Measurements from ENCODE around the gene LTBP2. TPM values are rescaled to one million over a fixed set of nuclear protein-coding genes. Genes with fewer than 3 reads are reported as not detected.

The LTBP2 gene
- total RNA-seq, 1 experiment from 2014 or later: 124 TPM

DNA sequence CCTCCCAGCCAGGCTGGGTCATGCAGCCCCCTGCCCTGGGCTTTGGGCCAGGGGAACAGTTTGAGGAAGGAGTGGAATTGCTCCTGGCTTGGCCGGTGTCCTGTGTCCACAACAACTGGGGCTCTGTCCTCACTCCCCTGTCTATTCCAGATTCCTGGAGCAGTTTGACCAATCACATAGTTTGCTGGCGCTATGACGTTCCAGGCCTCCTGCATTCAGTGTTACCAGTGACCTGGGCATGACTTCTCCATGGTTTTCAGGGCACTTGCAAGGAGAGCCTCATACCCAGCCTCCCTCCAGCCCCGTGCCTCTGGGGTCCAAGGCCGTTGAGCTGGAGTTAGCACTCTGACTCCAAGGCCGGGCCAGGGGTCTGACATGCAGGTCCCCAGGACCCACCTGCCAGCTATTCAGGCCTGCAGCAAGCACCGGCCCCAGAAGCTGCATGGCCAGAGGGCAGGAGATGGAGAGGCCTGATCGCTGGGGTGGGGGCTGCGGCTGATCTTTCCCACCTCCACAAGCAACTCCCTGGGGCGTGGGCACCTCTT, 84.2 kb downstream of the LTBP2 start:
- CTCF ChIA-PET: interaction anchor here (1.0 kb wide), 1 partner anchor 10 kb away, joined by 3 read pairs; no protein-coding TSS in a partner anchor

DNA sequence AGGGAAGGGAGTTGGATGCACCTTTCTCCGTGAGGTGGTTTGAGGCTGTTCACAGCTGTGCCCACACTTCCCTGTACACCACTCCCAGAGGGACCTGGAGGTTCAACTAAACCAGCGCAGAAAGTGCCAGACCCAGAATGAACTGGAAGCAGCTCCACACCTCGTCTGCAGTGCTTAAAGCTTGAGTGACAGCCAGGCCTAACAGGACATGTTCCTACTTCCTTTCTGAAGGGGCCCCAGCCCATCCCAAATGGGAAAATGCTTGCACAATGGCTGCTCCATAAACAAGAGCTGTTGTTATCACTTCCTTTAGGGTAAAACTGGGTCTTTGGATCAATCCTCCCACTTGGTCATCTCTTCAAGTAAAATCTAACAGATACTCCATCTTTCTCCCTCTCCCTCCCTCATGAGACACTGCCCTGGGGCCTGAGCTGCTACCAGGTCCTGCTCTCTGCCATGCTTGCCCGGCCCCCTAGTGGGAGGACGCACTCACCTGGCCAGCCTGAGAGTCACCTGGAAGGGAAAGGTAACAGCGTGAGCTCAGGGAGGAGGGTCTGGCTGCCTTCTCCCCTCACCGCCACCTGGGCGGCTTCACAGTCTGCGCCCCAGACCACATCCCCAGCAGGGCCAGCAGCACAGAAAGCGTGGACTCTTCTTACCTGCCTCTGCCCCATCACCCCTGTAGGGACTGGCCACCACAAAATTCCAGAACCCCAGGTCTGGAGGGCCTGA, 85.0 kb downstream of the LTBP2 start:
- no peaks in the 10 kb centered on the region for H3K9me2 ChIP-seq (ENCODE audit: insufficient read depth)
- ChIA-PET CTCF (interaction anchor here (1.0 kb wide), 1 partner anchor 11 kb away, joined by 3 read pairs; no protein-coding TSS in a partner anchor), POLR2A (ENCODE audit: unreplicated experiment) (interaction anchor here (0.6 kb wide), 1 partner anchor 33 kb away, joined by 24 read pairs; the partner anchor contains the start of gene ISCA2)
- no peak overlapping the region for H3K4me2 ChIP-seq
- no peak overlapping the region for H2AFZ ChIP-seq
- DNase-seq: peak in 1 of 2 experiments; percentile 41
- no peaks in the 10 kb centered on the region for H3K27me3 ChIP-seq (ENCODE audit: insufficient read depth, low read depth)
- intact Hi-C loops (cut with micrococcal nuclease; ENCODE audit: unreplicated experiment): no loop called here
- H4K20me1 ChIP-seq (ENCODE audit: insufficient read depth): no peaks in the 10 kb centered on the region
- TF ChIP-seq, protein P1, sequence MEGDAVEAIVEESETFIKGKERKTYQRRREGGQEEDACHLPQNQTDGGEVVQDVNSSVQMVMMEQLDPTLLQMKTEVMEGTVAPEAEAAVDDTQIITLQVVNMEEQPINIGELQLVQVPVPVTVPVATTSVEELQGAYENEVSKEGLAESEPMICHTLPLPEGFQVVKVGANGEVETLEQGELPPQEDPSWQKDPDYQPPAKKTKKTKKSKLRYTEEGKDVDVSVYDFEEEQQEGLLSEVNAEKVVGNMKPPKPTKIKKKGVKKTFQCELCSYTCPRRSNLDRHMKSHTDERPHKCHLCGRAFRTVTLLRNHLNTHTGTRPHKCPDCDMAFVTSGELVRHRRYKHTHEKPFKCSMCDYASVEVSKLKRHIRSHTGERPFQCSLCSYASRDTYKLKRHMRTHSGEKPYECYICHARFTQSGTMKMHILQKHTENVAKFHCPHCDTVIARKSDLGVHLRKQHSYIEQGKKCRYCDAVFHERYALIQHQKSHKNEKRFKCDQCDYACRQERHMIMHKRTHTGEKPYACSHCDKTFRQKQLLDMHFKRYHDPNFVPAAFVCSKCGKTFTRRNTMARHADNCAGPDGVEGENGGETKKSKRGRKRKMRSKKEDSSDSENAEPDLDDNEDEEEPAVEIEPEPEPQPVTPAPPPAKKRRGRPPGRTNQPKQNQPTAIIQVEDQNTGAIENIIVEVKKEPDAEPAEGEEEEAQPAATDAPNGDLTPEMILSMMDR (conservative IDR thresholded peaks at IDR 0.05): peak; percentile 41; the same call in 1 of the 2 replicates
- no peak for TF ChIP-seq EZH2 (IDR thresholded peaks at IDR 0.05; ENCODE audit: low read depth)
- H3K36me3 ChIP-seq (ENCODE audit: low read depth): 0 out of 2 replicates have a peak, but pooled peaks cover 6% of the 10 kb centered on the region
- no peak overlapping the region for H3K4me3 ChIP-seq
- no peaks in the 10 kb centered on the region for H3K79me2 ChIP-seq (ENCODE audit: low read depth)
- no peak overlapping the region for H3K27ac ChIP-seq
- no TSS peak for BruUV-seq (replicated peaks)
- no peaks in the 10 kb centered on the region for H3F3A ChIP-seq (ENCODE audit: insufficient read depth, low read depth)
- H3K9me3 ChIP-seq (ENCODE audit: insufficient read depth, low read depth): no peaks in the 10 kb centered on the region
- no peaks in the 10 kb centered on the region for H3K4me1 ChIP-seq (replicated peaks; ENCODE audit: insufficient read depth)

More for the DNA sequence above, 84.2 kb downstream of the LTBP2 start:
- H2AFZ ChIP-seq: no peak overlapping the region
- no TSS peak for BruUV-seq (replicated peaks)
- POLR2A ChIA-PET (ENCODE audit: unreplicated experiment): no interaction called here
- intact Hi-C loops (cut with micrococcal nuclease; ENCODE audit: unreplicated experiment): no loop called here
- H3K27me3 ChIP-seq (ENCODE audit: insufficient read depth, low read depth): no peaks in the 10 kb centered on the region
- H3K27ac ChIP-seq: no peak overlapping the region
- no peak overlapping the region for H3K4me3 ChIP-seq
- no peaks in the 10 kb centered on the region for H3K9me3 ChIP-seq (ENCODE audit: insufficient read depth, low read depth)
- no peaks in the 10 kb centered on the region for H3K79me2 ChIP-seq (ENCODE audit: low read depth)
- no peaks in the 10 kb centered on the region for H3F3A ChIP-seq (ENCODE audit: insufficient read depth, low read depth)
- H3K4me2 ChIP-seq: no peak overlapping the region
- DNase-seq: no peak
- no peaks in the 10 kb centered on the region for H3K36me3 ChIP-seq (ENCODE audit: low read depth)
- TF ChIP-seq EZH2 (IDR thresholded peaks at IDR 0.05; ENCODE audit: low read depth): no peak
- TF ChIP-seq, protein P1 (conservative IDR thresholded peaks at IDR 0.05): no peak
- H3K9me2 ChIP-seq (ENCODE audit: insufficient read depth): no peaks in the 10 kb centered on the region
- no peaks in the 10 kb centered on the region for H3K4me1 ChIP-seq (replicated peaks; ENCODE audit: insufficient read depth)
- H4K20me1 ChIP-seq (ENCODE audit: insufficient read depth): no peaks in the 10 kb centered on the region

DNA sequence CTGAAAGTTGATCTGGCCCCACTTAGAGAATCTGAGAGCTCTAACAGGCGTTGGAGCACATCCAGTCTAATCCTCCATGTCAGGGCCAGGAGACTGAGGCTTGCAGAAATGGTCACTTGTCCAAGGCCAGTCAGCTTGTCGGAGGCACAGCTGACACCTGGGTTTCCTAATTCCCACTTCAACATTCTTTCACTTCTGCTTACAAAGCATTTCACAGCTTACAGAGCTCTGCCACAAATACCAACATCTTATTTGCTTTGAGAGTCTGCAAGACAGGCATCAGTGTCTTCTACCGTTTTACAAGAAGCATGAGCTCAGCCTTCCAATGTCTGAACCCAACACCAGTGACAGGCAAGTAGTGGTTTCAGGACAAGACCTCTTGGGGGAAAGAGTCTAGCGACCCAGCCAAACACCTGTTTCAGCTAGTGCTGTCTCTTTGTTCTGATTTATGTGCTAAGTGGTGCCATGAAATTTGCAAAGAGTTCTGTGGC, 86.6 kb downstream of the LTBP2 start:
- Histone ChIP-seq H3K36me3 (ENCODE audit: low read depth) (0 out of 2 replicates have a peak, but pooled peaks cover 6% of the 10 kb centered on the region), H2AFZ (no peak overlapping the region), H3K79me2 (ENCODE audit: low read depth) (no peaks in the 10 kb centered on the region), H3F3A (ENCODE audit: insufficient read depth, low read depth) (no peaks in the 10 kb centered on the region), H3K27ac (no peak overlapping the region), H3K9me2 (ENCODE audit: insufficient read depth) (no peaks in the 10 kb centered on the region), H3K4me3 (no peak overlapping the region), H3K9me3 (ENCODE audit: insufficient read depth, low read depth) (no peaks in the 10 kb centered on the region), H3K4me1 (replicated peaks; ENCODE audit: insufficient read depth) (no peaks in the 10 kb centered on the region), H3K27me3 (ENCODE audit: insufficient read depth, low read depth) (no peaks in the 10 kb centered on the region), H3K4me2 (no peak overlapping the region), H4K20me1 (ENCODE audit: insufficient read depth) (no peaks in the 10 kb centered on the region)
- BruUV-seq (replicated peaks): no TSS peak
- POLR2A ChIA-PET (ENCODE audit: unreplicated experiment): interaction anchor here (0.6 to 0.7 kb wide), 3 partner anchors 116 to 454 kb away, joined by 4 to 7 read pairs (median 6); no protein-coding TSS in a partner anchor
- intact Hi-C loops (cut with micrococcal nuclease; ENCODE audit: unreplicated experiment): no loop called here
- DNase-seq: no peak
- CTCF ChIA-PET: interaction anchor here (1.2 kb wide), 1 partner anchor 47 kb away, joined by 3 read pairs; no protein-coding TSS in a partner anchor
- TF ChIP-seq, protein P1 (conservative IDR thresholded peaks at IDR 0.05): no peak
- TF ChIP-seq EZH2 (IDR thresholded peaks at IDR 0.05; ENCODE audit: low read depth): no peak

All from PC-9 (cell line).